NCI-H345 treated with DMSO at 0.1 percent for 48 hours (cell line): ENCODE measurements around the gene PCSK9.

Experiments used
- DNase-seq: peaks from one replicate; lab custom pipeline; 2025; ENCODE audit not compliant: unreplicated experiment; lab: John Stamatoyannopoulos, UW

The PCSK9 gene

GRCh38 chr1:55043011-55043410, 3.7 kb downstream of the PCSK9 start:
- no peak for DNase-seq

- no peak for DNase-seq
Observed at GRCh38 chr1:55043726-55044125, 4.4 kb downstream of the PCSK9 start.

GRCh38 chr1:55044617-55045397, 5.5 kb downstream of the PCSK9 start:
- DNase-seq: no peak

- no peak for DNase-seq
Observed at GRCh38 chr1:55045430-55045829, 6.1 kb downstream of the PCSK9 start.

- DNase-seq: no peak
Observed at GRCh38 chr1:55046871-55047270, 7.5 kb downstream of the PCSK9 start.

- no peak for DNase-seq
Observed at GRCh38 chr1:55047611-55048010, 8.3 kb downstream of the PCSK9 start.

GRCh38 chr1:55048453-55049270, 9.3 kb downstream of the PCSK9 start:
- DNase-seq: no peak

- DNase-seq: no peak
Observed at GRCh38 chr1:55049271-55049913, 10.0 kb downstream of the PCSK9 start.

- DNase-seq: no peak
Observed at GRCh38 chr1:55049914-55050278, 10.5 kb downstream of the PCSK9 start.

- no peak for DNase-seq
Observed at GRCh38 chr1:55050283-55050682, 10.9 kb downstream of the PCSK9 start.

- DNase-seq: no peak
Observed at GRCh38 chr1:55051169-55051568, 11.8 kb downstream of the PCSK9 start.

- no peak for DNase-seq
Observed at GRCh38 chr1:55051621-55052020, 12.3 kb downstream of the PCSK9 start.

- no peak for DNase-seq
Observed at GRCh38 chr1:55052221-55053142, 13.1 kb downstream of the PCSK9 start.

GRCh38 chr1:55053265-55053954, 14.1 kb downstream of the PCSK9 start:
- no peak for DNase-seq

- no peak for DNase-seq
Observed at GRCh38 chr1:55054396-55054795, 15.0 kb downstream of the PCSK9 start.

GRCh38 chr1:55055084-55055882, 15.9 kb downstream of the PCSK9 start:
- DNase-seq: no peak

- DNase-seq: no peak
Observed at GRCh38 chr1:55055951-55056631, 16.7 kb downstream of the PCSK9 start.

- no peak for DNase-seq
Observed at GRCh38 chr1:55056632-55056992, 17.3 kb downstream of the PCSK9 start.
